GM10248 (cell line): ENCODE measurements around the gene SDCCAG8.

Experiments used
- CTCF ChIA-PET: fragments of 300-600 bp; sonication (Branson Sonifier 250); formaldehyde crosslinking; extraction: SDS; loops from one replicate; lab custom pipeline; 2021; ENCODE audit warnings: antibody characterized with exemption; lab: Yijun Ruan, JAX
- POLR2A ChIA-PET: fragments of 350-650 bp; sonication (Branson Sonifier 250); formaldehyde crosslinking; extraction: SDS; loops from one replicate; lab custom pipeline; 2020; ENCODE audit warnings: antibody characterized with exemption; lab: Yijun Ruan, JAX
- DNase-seq: peaks from one replicate; pipeline ENCODE4 v3.0.0; 2012; ENCODE audit errors: extremely low spot score
- CTCF ChIP-seq: IDR thresholded peaks from 2 replicates; pipeline ENCODE4 v1.5.1; 2012; ENCODE audit warnings: mild to moderate bottlenecking, low read depth; ENCODE audit errors: extremely low read depth, missing control alignments, control extremely low read depth

The SDCCAG8 gene

DNA sequence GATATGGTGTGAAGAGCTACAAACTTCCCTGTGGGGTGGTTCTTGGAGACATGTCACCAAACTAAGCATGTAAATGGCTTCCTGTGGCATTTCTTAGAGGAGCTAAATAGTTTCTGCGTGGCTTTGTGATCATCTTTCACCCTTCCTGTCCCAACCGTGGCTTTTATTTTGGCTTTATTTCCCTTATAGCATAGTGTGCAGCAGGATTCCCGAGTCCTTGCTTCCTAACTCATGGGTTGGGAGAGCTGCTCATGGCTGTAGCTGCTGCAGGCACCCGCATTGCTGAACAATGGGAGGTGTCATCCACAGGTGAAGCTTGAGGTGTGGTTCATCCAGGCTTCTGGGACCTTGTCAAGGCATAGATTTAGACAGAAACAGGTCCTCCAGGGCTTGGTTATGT lies 192.0 kb downstream of the SDCCAG8 start:
- no peak for DNase-seq
- ChIA-PET POLR2A (no interaction called here), CTCF (interaction anchor here (1.0 kb wide), 2 partner anchors 16 to 19 kb away, joined by 3 read pairs; no protein-coding TSS in a partner anchor)
- no peak for TF ChIP-seq CTCF

DNA sequence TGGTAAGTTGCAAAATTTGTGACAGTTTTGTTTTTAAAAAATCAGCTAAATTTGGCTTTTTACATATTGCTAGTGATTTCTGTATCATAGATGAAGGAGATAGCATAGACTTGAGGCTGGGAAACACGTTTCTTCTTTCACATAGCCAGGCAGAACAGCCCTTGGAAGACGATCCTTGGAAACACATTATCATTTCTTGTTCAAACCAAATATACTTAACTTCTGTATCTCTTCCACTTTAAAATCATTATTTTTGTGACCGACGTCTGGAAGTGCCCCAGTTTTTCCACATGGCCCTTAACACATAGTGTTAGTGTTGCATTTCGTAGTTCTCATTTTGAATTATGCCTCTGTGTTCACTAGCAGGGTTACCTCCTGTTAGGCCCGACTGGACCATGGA lies 193.5 kb downstream of the SDCCAG8 start:
- no peak for TF ChIP-seq CTCF
- CTCF ChIA-PET: no interaction called here
- no peak for DNase-seq

DNA sequence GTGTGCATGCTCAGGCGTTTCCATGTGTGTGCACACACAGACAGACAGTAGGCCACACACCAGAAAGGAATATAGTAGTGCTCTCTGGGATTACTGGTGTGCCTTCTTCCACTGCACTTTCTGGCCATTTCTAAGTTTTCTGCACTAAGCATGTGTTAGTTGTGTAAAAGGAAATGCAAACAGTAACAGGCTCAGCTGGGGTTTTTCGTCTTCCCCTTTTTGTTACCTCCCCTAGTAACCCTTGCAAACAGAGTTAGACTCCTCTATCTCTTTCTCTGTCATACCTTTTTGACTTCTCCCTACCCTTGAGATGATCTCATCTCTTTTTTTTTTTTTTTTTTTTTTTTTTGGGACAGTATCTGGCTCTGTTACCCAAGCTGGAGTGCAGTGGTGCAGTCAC lies 196.3 kb downstream of the SDCCAG8 start:
- ChIA-PET CTCF (no interaction called here), POLR2A (interaction anchor here (0.6 kb wide), 1 partner anchor 1093 kb away, joined by 5 read pairs; no protein-coding TSS in a partner anchor)
- no peak for TF ChIP-seq CTCF

More for the DNA sequence above, 193.5 kb downstream of the SDCCAG8 start:
- POLR2A ChIA-PET: no interaction called here

DNA sequence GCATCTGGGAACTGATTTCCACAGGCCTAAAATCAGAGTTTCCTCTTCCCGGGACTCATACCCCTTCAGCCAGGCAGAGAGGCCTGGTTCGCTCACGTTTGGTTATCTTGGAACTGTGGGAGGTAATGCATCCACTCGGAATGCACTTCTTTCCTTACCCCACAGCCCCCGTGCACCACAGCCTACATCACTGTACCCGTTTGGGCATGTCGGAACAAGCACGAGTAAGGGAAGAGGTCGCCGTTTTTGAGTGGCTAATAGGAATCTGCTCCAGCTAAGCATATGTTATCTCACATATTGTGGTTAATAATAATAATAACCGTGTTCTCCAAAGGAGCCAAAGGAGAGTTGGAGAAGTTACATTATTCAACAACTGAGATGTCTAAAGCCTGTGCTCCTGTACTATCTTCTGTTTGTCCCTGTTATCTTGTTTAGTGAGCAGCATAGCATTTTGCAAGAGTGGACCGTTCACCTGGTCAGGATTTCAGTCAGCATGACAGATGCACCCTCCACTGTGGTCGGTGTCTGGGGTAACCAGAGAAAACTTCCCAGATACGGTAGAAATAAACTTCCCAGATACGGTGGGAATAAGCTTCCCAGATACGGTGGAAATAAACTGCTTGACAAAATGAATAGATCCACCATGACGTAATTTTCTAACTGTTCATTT lies 198.6 kb downstream of the SDCCAG8 start:
- ChIA-PET CTCF (interaction anchor here (0.7 kb wide), 1 partner anchor 9 kb away, joined by 3 read pairs; no protein-coding TSS in a partner anchor), POLR2A (no interaction called here)
- TF ChIP-seq CTCF: no peak
- no peak for DNase-seq

More for the DNA sequence above, 196.3 kb downstream of the SDCCAG8 start:
- DNase-seq: no peak

- ChIA-PET POLR2A (no interaction called here), CTCF (interaction anchor here (1.3 kb wide), 1 partner anchor 95 kb away, joined by 3 read pairs; no protein-coding TSS in a partner anchor)
- no peak for DNase-seq
- no peak for TF ChIP-seq CTCF
Observed at GRCh38 chr1:243455760-243456651, 200.2 kb downstream of the SDCCAG8 start.

- ChIA-PET POLR2A (no interaction called here), CTCF (no interaction called here)
- no peak for DNase-seq
- no peak for TF ChIP-seq CTCF
Observed at GRCh38 chr1:243457363-243457982, 201.6 kb downstream of the SDCCAG8 start.
